MM.1S (cell line): ENCODE data around the gene PDGFRB.

Experiments used
- CTCF ChIP-seq: fragments of 300-600 bp; sonication (generic); IDR thresholded peaks from 2 replicates; pipeline ENCODE4 v1.5.1; 2016; ENCODE audit warnings: antibody characterized with exemption, low read length, mixed read lengths
- EZH2phosphoT487 ChIP-seq: fragments of 300-600 bp; sonication (generic); IDR thresholded peaks from 2 replicates; pipeline ENCODE4 v1.6.1; 2018; ENCODE audit warnings: antibody characterized with exemption, low read length

GRCh38 chr5:150103678-150104549 lies 51.7 kb downstream of the PDGFRB start:
- TF ChIP-seq EZH2phosphoT487 (no peak), CTCF (no peak)
